K562 (cell line): Measurements from ENCODE around the gene VPS18. TPM values are rescaled to one million over a fixed set of nuclear protein-coding genes. Genes with fewer than 3 reads are reported as not detected.

Experiments
- ARID4B ChIP-seq: sonication (generic); formaldehyde crosslinking; IDR thresholded peaks from 2 replicates; pipeline ENCODE4 v1.8.0; 2022; ENCODE audit warnings: mild to moderate bottlenecking, missing genetic modification reagents
- BCOR ChIP-seq: fragments of 450-650 bp; IDR thresholded peaks from 2 replicates; pipeline ENCODE4 v1.6.1; 2016
- BRD9 ChIP-seq: fragments of 450-650 bp; IDR thresholded peaks from 2 replicates; pipeline ENCODE4 v1.6.1; 2018; ENCODE audit warnings: low read depth; ENCODE audit not compliant: partially characterized antibody
- CREM ChIP-seq: IDR thresholded peaks from 2 replicates; pipeline ENCODE4 v1.6.1; 2014; ENCODE audit warnings: antibody characterized with exemption, low read depth
- ETV6 ChIP-seq, 3 experiments: fragments of 150-350 bp in 1 of 3; sonication (generic) in 1 of 3; formaldehyde crosslinking in 1 of 3; IDR thresholded peaks; 2 replicates each; pipeline versions ENCODE4 v1.6.1 to v1.8.0; 2014 to 2022; ENCODE audit warnings: borderline replicate concordance in 2 of 3, low read depth in 2 of 3, antibody characterized with exemption in 1 of 3, low read length in 1 of 3, mild to moderate bottlenecking in 1 of 3, missing genetic modification reagents in 1 of 3
- GABPB1 ChIP-seq: sonication (generic); formaldehyde crosslinking; IDR thresholded peaks from 2 replicates; pipeline ENCODE4 v1.8.0; 2022; ENCODE audit warnings: mild to moderate bottlenecking, missing genetic modification reagents
- IRF1 ChIP-seq: sonication (generic); formaldehyde crosslinking; IDR thresholded peaks from 2 replicates; pipeline ENCODE4 v1.8.0; 2022; ENCODE audit warnings: missing genetic modification reagents, mild to moderate bottlenecking, borderline replicate concordance
- JUN ChIP-seq, 2 experiments: sonication (generic) in 1 of 2; formaldehyde crosslinking in 1 of 2; IDR thresholded peaks; 2 replicates each; pipeline versions ENCODE4 v1.6.1 to v1.8.0; 2012 to 2022; ENCODE audit warnings: borderline replicate concordance in 2 of 2, mild to moderate bottlenecking in 2 of 2, improper control_type of control experiment in 1 of 2, low read depth in 1 of 2, low read length in 1 of 2, missing genetic modification reagents in 1 of 2
- KDM2B ChIP-seq: fragments of 250-450 bp; sonication (Bioruptor Pico); IDR thresholded peaks from 2 replicates; pipeline ENCODE4 v1.8.0; 2021; ENCODE audit warnings: mild to moderate bottlenecking, moderate library complexity
- MYBL2 ChIP-seq, 2 experiments: fragments of 450-650 bp in 1 of 2; sonication (generic) in 1 of 2; formaldehyde crosslinking in 1 of 2; IDR thresholded peaks; 2 replicates each; pipeline versions ENCODE4 v1.6.1 to v1.8.1; 2017 to 2022; ENCODE audit warnings: borderline replicate concordance in 1 of 2, inconsistent platforms in 1 of 2, low read depth in 1 of 2, mild to moderate bottlenecking in 1 of 2, missing genetic modification reagents in 1 of 2, moderate library complexity in 1 of 2
- ZBTB49 ChIP-seq: sonication (generic); formaldehyde crosslinking; IDR thresholded peaks from 2 replicates; pipeline ENCODE4 v1.8.0; 2022; ENCODE audit warnings: missing genetic modification reagents, mild to moderate bottlenecking, borderline replicate concordance
- ZBTB5 ChIP-seq: fragments of 450-650 bp; IDR thresholded peaks from 2 replicates; pipeline ENCODE4 v1.6.1; 2017; ENCODE audit warnings: antibody characterized with exemption
- ZKSCAN1 ChIP-seq: fragments of 150-350 bp; IDR thresholded peaks from 2 replicates; pipeline ENCODE4 v1.6.1; 2016; ENCODE audit warnings: low read depth, low read length
- ZNF184 ChIP-seq: sonication (generic); formaldehyde crosslinking; IDR thresholded peaks from 2 replicates; pipeline ENCODE4 v1.5.0; 2020; ENCODE audit warnings: missing genetic modification reagents
- polyA plus RNA-seq, 8 experiments: library from polyadenylated mRNA; depleted of rRNA in 4 of 8; stranded (reverse) in 5 of 8; unstranded in 3 of 8; fragments of >200 nt; fragmentation: Nextera tagmentation in 2 of 8; fragmentation: Illumina TruSeq in 1 of 8; extraction: Ambion mirVana in 2 of 8; extraction: Trizol in 1 of 8; gene quantifications; 2 replicates each; pipeline versions ENCODE4 v1.2.1 to v1.2.3, GENCODE V29; 2011 to 2014; ENCODE audit warnings: inconsistent platforms in 1 of 8, missing spikeins in 1 of 8
- total RNA-seq, 7 experiments: library from RNA; depleted of rRNA in 6 of 7; stranded (reverse); fragments of >200 nt in 6 of 7; fragmentation: Illumina TruSeq in 2 of 7; extraction: Trizol in 2 of 7; gene quantifications; 2 replicates each; pipeline versions ENCODE4 v1.2.1 to v1.2.3, GENCODE V29; 2011 to 2021; ENCODE audit warnings: low replicate concordance in 1 of 7

Gene VPS18
- total and polyA plus RNA-seq, 9 of the 15 experiments (the other 6 are each of a cell fraction or from before 2014, with no cell fraction given) = 0.73 to 19.9 (median 8.5) TPM

- peak; percentile 82; the same call in 1 of the 2 replicates for TF ChIP-seq IRF1
- TF ChIP-seq GABPB1 (CRISPR knock-in tag) = peak; percentile 73
- no peak for TF ChIP-seq BRD9
- TF ChIP-seq JUN (IDR thresholded peaks at IDR 0.05; ENCODE audit: borderline replicate concordance, low read depth, low read length) = no peak
- 0 out of 2 replicates have a peak, but pooled peaks have one; percentile 56 for TF ChIP-seq JUN (CRISPR knock-in tag; IDR thresholded peaks at IDR 0.05; ENCODE audit: borderline replicate concordance)
- no peak for TF ChIP-seq MYBL2 (IDR thresholded peaks at IDR 0.05; ENCODE audit: low read depth)
- TF ChIP-seq MYBL2 (CRISPR knock-in tag; IDR thresholded peaks at IDR 0.05; ENCODE audit: borderline replicate concordance) = no peak
- peak; percentile 90 for TF ChIP-seq ARID4B (CRISPR knock-in tag)
- no peak for TF ChIP-seq ZNF184 (CRISPR knock-in tag)
- TF ChIP-seq ZBTB5 = peak; percentile 62; the same call in 1 of the 2 replicates
- no peak; the same call in 1 of the 2 replicates for TF ChIP-seq BCOR
- no peak for TF ChIP-seq ETV6 (IDR thresholded peaks at IDR 0.05; ENCODE audit: borderline replicate concordance in 1 of 2, low read depth in 2 of 2, low read length in 1 of 2)
- TF ChIP-seq ETV6 (CRISPR knock-in tag; IDR thresholded peaks at IDR 0.05; ENCODE audit: borderline replicate concordance) = peak; percentile 92; the same call in 1 of the 2 replicates
- TF ChIP-seq ZBTB49 (CRISPR knock-in tag) = peak; percentile 89; the same call in 1 of the 2 replicates
- TF ChIP-seq KDM2B (CRISPR knock-in tag) = peak; percentile 93
- peak; percentile 36; the same call in 1 of the 2 replicates for TF ChIP-seq ZKSCAN1
- TF ChIP-seq CREM = peak; percentile 4; the same call in 1 of the 2 replicates
These were observed 34.8 kb downstream of the VPS18 start, which contains the start of gene DLL4 (continued) for GRCh38 chr15:40928821-40929659.
